IMR-90 (cell line): Measurements from ENCODE around the gene COTL1. TPM values are rescaled to one million over a fixed set of nuclear protein-coding genes. Genes with fewer than 3 reads are reported as not detected.

Source experiments
- ATAC-seq: fragments of 200-7000 bp; cut with Tn5 transposase; 2 replicates; pipeline ENCODE4 v1.9.1; 2020; ENCODE audit warnings: low read depth, mild to moderate bottlenecking, moderate library complexity
- BruUV-seq: library from RNA; stranded (reverse); fragments of 400-500 nt; replicated peaks from 2 replicates; lab custom pipeline; 2021; lab: Mats Ljungman, UMichigan
- CTCF ChIA-PET: fragments of 300-600 bp; formaldehyde crosslinking; extraction: SDS; loops from one replicate; lab custom pipeline; 2021; ENCODE audit warnings: antibody characterized with exemption; lab: Yijun Ruan, JAX
- POLR2A ChIA-PET: fragments of 300-600 bp; sonication (Branson Sonifier 250); formaldehyde crosslinking; loops from one replicate; lab custom pipeline; 2022; ENCODE audit warnings: antibody characterized with exemption; ENCODE audit not compliant: unreplicated experiment; lab: Charles Lee
- DNase-seq: peaks from one replicate; pipeline ENCODE4 v3.0.0; 2013
- H2AFZ ChIP-seq: replicated peaks from 2 replicates; pipeline ENCODE3; 2013; ENCODE audit warnings: low read length, mild to moderate bottlenecking; ENCODE audit not compliant: poor library complexity
- H2AK5ac ChIP-seq: 2 replicates; pipeline ENCODE4 v1.6.1; 2013; ENCODE audit warnings: low read depth, low read length, inconsistent platforms
- H2AK9ac ChIP-seq: replicated peaks from 2 replicates; pipeline ENCODE3; 2013; ENCODE audit warnings: mild to moderate bottlenecking, low read depth, low read length, moderate library complexity; ENCODE audit not compliant: poor library complexity
- H2BK120ac ChIP-seq: 2 replicates; pipeline ENCODE4 v1.6.1; 2013; ENCODE audit warnings: low read depth, low read length, inconsistent platforms
- H2BK15ac ChIP-seq: 3 replicates; pipeline ENCODE4 v1.6.1; 2013; ENCODE audit warnings: low read depth, low read length, inconsistent platforms
- H2BK20ac ChIP-seq: 2 replicates; pipeline ENCODE4 v1.6.1; 2013; ENCODE audit warnings: low read depth, mild to moderate bottlenecking, inconsistent platforms, low read length, moderate library complexity
- H2BK5ac ChIP-seq: 2 replicates; pipeline ENCODE4 v1.6.1; 2013; ENCODE audit warnings: mild to moderate bottlenecking, low read depth, low read length, inconsistent platforms; ENCODE audit not compliant: poor library complexity, severe bottlenecking
- H3K14ac ChIP-seq: replicated peaks from 2 replicates; pipeline ENCODE4 v1.6.1; 2013; ENCODE audit warnings: low read depth, low read length, inconsistent platforms
- H3K18ac ChIP-seq: 2 replicates; pipeline ENCODE4 v1.6.1; 2013; ENCODE audit warnings: low read depth, low read length, control low read depth
- H3K23ac ChIP-seq: 2 replicates; pipeline ENCODE4 v1.6.1; 2013; ENCODE audit warnings: low read depth, low read length, inconsistent platforms
- H3K27ac ChIP-seq: 2 replicates; pipeline ENCODE4 v1.5.1; 2013; ENCODE audit warnings: mild to moderate bottlenecking, control low read depth, low read length; ENCODE audit not compliant: insufficient read depth
- H3K27me3 ChIP-seq: 2 replicates; pipeline ENCODE4 v1.6.1; 2013; ENCODE audit warnings: low read length; ENCODE audit not compliant: control insufficient read depth, insufficient read depth
- H3K36me3 ChIP-seq: 2 replicates; pipeline ENCODE4 v1.6.1; 2013; ENCODE audit warnings: low read length, mixed read lengths; ENCODE audit not compliant: control insufficient read depth, insufficient read depth
- H3K4ac ChIP-seq: 2 replicates; pipeline ENCODE4 v1.6.1; 2013; ENCODE audit warnings: low read depth, low read length, inconsistent platforms
- H3K4me1 ChIP-seq: 2 replicates; pipeline ENCODE4 v1.6.1; 2013; ENCODE audit warnings: low read length, mixed read lengths; ENCODE audit not compliant: control insufficient read depth, insufficient read depth
- H3K4me2 ChIP-seq: 2 replicates; pipeline ENCODE4 v1.6.1; 2013; ENCODE audit warnings: low read depth, mild to moderate bottlenecking, control low read depth, low read length, moderate library complexity
- H3K4me3 ChIP-seq: 2 replicates; pipeline ENCODE4 v1.5.1; 2013; ENCODE audit warnings: low read depth, mild to moderate bottlenecking, control low read depth, low read length, moderate library complexity; ENCODE audit not compliant: insufficient read depth
- H3K56ac ChIP-seq: 2 replicates; pipeline ENCODE4 v1.6.1; 2013; ENCODE audit warnings: low read length, inconsistent platforms; ENCODE audit not compliant: insufficient read depth; ENCODE audit errors: extremely low read depth
- H3K79me1 ChIP-seq, 2 experiments: 2 replicates each; pipeline ENCODE4 v1.6.1; 2013; ENCODE audit warnings: low read length in 2 of 2, inconsistent platforms in 1 of 2, low read depth in 1 of 2
- H3K9ac ChIP-seq: 2 replicates; pipeline ENCODE4 v1.6.1; 2013; ENCODE audit warnings: low read depth, low read length, control low read depth
- H3K9me1 ChIP-seq: 2 replicates; pipeline ENCODE4 v1.6.1; 2013; ENCODE audit warnings: low read length, inconsistent platforms; ENCODE audit not compliant: insufficient read depth
- H3K9me3 ChIP-seq: 2 replicates; pipeline ENCODE4 v1.6.1; 2013; ENCODE audit warnings: low read length; ENCODE audit not compliant: control insufficient read depth, insufficient read depth
- H4K20me1 ChIP-seq: 2 replicates; pipeline ENCODE4 v1.6.1; 2013; ENCODE audit warnings: low read length, inconsistent platforms; ENCODE audit not compliant: insufficient read depth
- H4K5ac ChIP-seq: 2 replicates; pipeline ENCODE4 v1.6.1; 2013; ENCODE audit warnings: mild to moderate bottlenecking, low read depth, low read length, control low read depth
- H4K8ac ChIP-seq, 2 experiments: 2 replicates each; pipeline ENCODE4 v1.6.1; 2013; ENCODE audit warnings: low read depth in 2 of 2, low read length in 2 of 2, control low read depth in 1 of 2, inconsistent platforms in 1 of 2
- H4K91ac ChIP-seq: 2 replicates; pipeline ENCODE4 v1.6.1; 2013; ENCODE audit warnings: low read depth, low read length, inconsistent platforms; ENCODE audit not compliant: insufficient read depth
- BHLHE40 ChIP-seq: fragments of 150-350 bp; IDR thresholded peaks from 2 replicates; pipeline ENCODE4 v1.6.1; 2016; ENCODE audit warnings: mild to moderate bottlenecking, low read depth, low read length
- CEBPB ChIP-seq: IDR thresholded peaks from 2 replicates; pipeline ENCODE4 v1.6.1; 2012; ENCODE audit warnings: low read depth, low read length, improper control_type of control experiment
- CHD1 ChIP-seq: IDR thresholded peaks from 2 replicates; pipeline ENCODE4 v1.6.1; 2012; ENCODE audit warnings: low read depth, low read length, improper control_type of control experiment
- CTCF ChIP-seq: conservative IDR thresholded peaks from 2 replicates; pipeline ENCODE4 v1.5.1; 2012; ENCODE audit warnings: mild to moderate bottlenecking, low read depth, low read length, improper control_type of control experiment
- FOS ChIP-seq: fragments of 150-350 bp; IDR thresholded peaks from 2 replicates; pipeline ENCODE4 v1.6.1; 2016; ENCODE audit warnings: low read depth, low read length
- MAFK ChIP-seq: IDR thresholded peaks from 2 replicates; pipeline ENCODE4 v1.6.1; 2012; ENCODE audit warnings: low read depth, low read length, improper control_type of control experiment
- MAZ ChIP-seq: IDR thresholded peaks from 2 replicates; pipeline ENCODE4 v1.6.1; 2012; ENCODE audit warnings: low read depth, mild to moderate bottlenecking, low read length, improper control_type of control experiment, moderate library complexity, borderline replicate concordance
- MXI1 ChIP-seq: IDR thresholded peaks from 2 replicates; pipeline ENCODE4 v1.6.1; 2012; ENCODE audit warnings: low read depth, mild to moderate bottlenecking, low read length, moderate library complexity, borderline replicate concordance
- NFE2L2 ChIP-seq: fragments of 150-350 bp; IDR thresholded peaks from 2 replicates; pipeline ENCODE4 v1.6.1; 2016; ENCODE audit warnings: low read depth, mild to moderate bottlenecking, low read length
- POLR2A ChIP-seq: IDR thresholded peaks from 2 replicates; pipeline ENCODE4 v1.6.1; 2012; ENCODE audit warnings: mild to moderate bottlenecking, low read depth, low read length
- RAD21 ChIP-seq: IDR thresholded peaks from 2 replicates; pipeline ENCODE4 v1.6.1; 2012; ENCODE audit warnings: low read length, improper control_type of control experiment
- RCOR1 ChIP-seq: IDR thresholded peaks from 2 replicates; pipeline ENCODE4 v1.6.1; 2012; ENCODE audit warnings: mild to moderate bottlenecking, low read length, improper control_type of control experiment; ENCODE audit not compliant: insufficient replicate concordance
- RFX5 ChIP-seq: IDR thresholded peaks from 2 replicates; pipeline ENCODE4 v1.8.0; 2012; ENCODE audit warnings: low read depth, mild to moderate bottlenecking, low read length, moderate library complexity
- SMC3 ChIP-seq: fragments of 150-350 bp; IDR thresholded peaks from 2 replicates; pipeline ENCODE4 v1.6.1; 2016; ENCODE audit warnings: low read depth, mild to moderate bottlenecking, antibody characterized with exemption, low read length, moderate library complexity
- USF2 ChIP-seq: fragments of 150-350 bp; IDR thresholded peaks from 2 replicates; pipeline ENCODE4 v1.6.1; 2017; ENCODE audit warnings: mild to moderate bottlenecking, antibody characterized with exemption, low read length, low read depth
- WGBS, 2 experiments: methylation state at CpG; one replicate each; pipeline versions ENCODE4 v1.1.5 to v1.1.7; 2013; ENCODE audit warnings: missing lambda C conversion rate in 2 of 2; ENCODE audit not compliant: insufficient read length in 1 of 2; ENCODE audit errors: extremely low coverage in 2 of 2; 5-methylcytosine and 5-hydroxymethylcytosine counted together
- dilution Hi-C: fragments of 300-500 bp; cut with HindIII; formaldehyde crosslinking; loops from one replicate; pipeline ENCODE4 v1.14.3; 2018; ENCODE audit warnings: low sequenced_read_pairs; ENCODE audit not compliant: unreplicated experiment
- in situ Hi-C: fragments of 300-500 bp; cut with MboI; formaldehyde crosslinking; loops from 3 replicates; pipeline ENCODE4 v1.14.3; 2019; ENCODE audit warnings: low sequenced_read_pairs, inconsistent platforms, mixed read lengths
- intact Hi-C: fragments of 100-400 bp; cut with micrococcal nuclease; formaldehyde crosslinking; loops from 2 replicates; pipeline ENCODE4 v1.10.0; 2022
- polyA plus RNA-seq, 3 experiments: library from polyadenylated mRNA; depleted of rRNA; stranded (reverse); fragments of >200 nt; gene quantifications; 2 replicates each; pipeline ENCODE4 v1.2.3, GENCODE V29; 2012; ENCODE audit warnings: low replicate concordance in 1 of 3
- total RNA-seq: library from RNA; depleted of rRNA; stranded (reverse); fragments of >200 nt; gene quantifications from 2 replicates; pipeline ENCODE4 v1.2.3, GENCODE V29; 2012
- TF ChIP-seq, protein P1 (sequence below): fragments of 150-350 bp; IDR thresholded peaks from 2 replicates; pipeline ENCODE4 v1.6.1; 2016; ENCODE audit warnings: low read depth, mild to moderate bottlenecking, low read length, moderate library complexity, borderline replicate concordance

Gene COTL1
- total and polyA plus RNA-seq, 2 of the 4 experiments (the other 2 are of a cell fraction): 144 to 258 TPM

- Histone ChIP-seq H3K9me3 (no peaks in the 10 kb centered on the region), H3K36me3 (peaks cover 74% of the 10 kb centered on the region), H3K79me1 (peaks cover 40 to 73% of the 10 kb centered on the region in 2 experiments), H2AK5ac (no peak overlapping the region), H2BK120ac (no peak overlapping the region), H3K27me3 (no peaks in the 10 kb centered on the region), H4K8ac (no peak overlapping the region), H3K23ac (0 out of 2 replicates have a peak overlapping the region, but pooled peaks have one; percentile 1), H2AFZ (no peak overlapping the region), H2AK9ac (no peak overlapping the region), H3K9me1 (peaks cover 23% of the 10 kb centered on the region), H3K18ac (no peak overlapping the region), H3K14ac (no peak overlapping the region), H4K5ac (no peak overlapping the region), H3K4me1 (peaks cover 4% of the 10 kb centered on the region), H4K20me1 (peaks cover 37% of the 10 kb centered on the region), H3K56ac (no peak overlapping the region), H2BK15ac (no peak overlapping the region), H2BK20ac (no peak overlapping the region), H3K9ac (no peak overlapping the region), H4K91ac (no peak overlapping the region), H3K4me3 (no peak overlapping the region), H3K27ac (no peak overlapping the region), H2BK5ac (no peak overlapping the region), H3K4ac (no peak overlapping the region), H3K4me2 (no peak overlapping the region)
- 80% methylated on average over 1 of the region's 7 CpGs; no CpG with 5 or more reads in 1 of the 2 experiments for WGBS, 2 experiments
- dilution Hi-C loops: no loop called here
- ChIA-PET POLR2A (no interaction called here), CTCF (no interaction called here)
- in situ Hi-C loops: no loop called here
- ATAC-seq (no peak), DNase-seq (no peak)
- no TSS peak for BruUV-seq
- TF ChIP-seq MAFK (no peak), BHLHE40 (no peak), POLR2A (no peak), MXI1 (no peak), CEBPB (no peak), MAZ (no peak), CTCF (no peak), RAD21 (no peak), FOS (no peak), USF2 (no peak), SMC3 (no peak), RFX5 (no peak), NFE2L2 (no peak), RCOR1 (no peak), CHD1 (no peak)
- TF ChIP-seq, protein P1, sequence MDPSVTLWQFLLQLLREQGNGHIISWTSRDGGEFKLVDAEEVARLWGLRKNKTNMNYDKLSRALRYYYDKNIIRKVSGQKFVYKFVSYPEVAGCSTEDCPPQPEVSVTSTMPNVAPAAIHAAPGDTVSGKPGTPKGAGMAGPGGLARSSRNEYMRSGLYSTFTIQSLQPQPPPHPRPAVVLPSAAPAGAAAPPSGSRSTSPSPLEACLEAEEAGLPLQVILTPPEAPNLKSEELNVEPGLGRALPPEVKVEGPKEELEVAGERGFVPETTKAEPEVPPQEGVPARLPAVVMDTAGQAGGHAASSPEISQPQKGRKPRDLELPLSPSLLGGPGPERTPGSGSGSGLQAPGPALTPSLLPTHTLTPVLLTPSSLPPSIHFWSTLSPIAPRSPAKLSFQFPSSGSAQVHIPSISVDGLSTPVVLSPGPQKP: no peak
- intact Hi-C loops: no loop called here
These were observed 43.1 kb upstream of the COTL1 start for GRCh38 chr16:84660973-84661372.
